Activated T-cell treated with anti-CD3 and anti-CD28 coated beads for 24 hours (primary cell): ENCODE measurements around the gene ACAD8.

Source experiments
- DNase-seq: peaks from one replicate; pipeline ENCODE4 v3.0.0-alpha.2; 2020; ENCODE audit warnings: low read depth

Gene ACAD8

DNA sequence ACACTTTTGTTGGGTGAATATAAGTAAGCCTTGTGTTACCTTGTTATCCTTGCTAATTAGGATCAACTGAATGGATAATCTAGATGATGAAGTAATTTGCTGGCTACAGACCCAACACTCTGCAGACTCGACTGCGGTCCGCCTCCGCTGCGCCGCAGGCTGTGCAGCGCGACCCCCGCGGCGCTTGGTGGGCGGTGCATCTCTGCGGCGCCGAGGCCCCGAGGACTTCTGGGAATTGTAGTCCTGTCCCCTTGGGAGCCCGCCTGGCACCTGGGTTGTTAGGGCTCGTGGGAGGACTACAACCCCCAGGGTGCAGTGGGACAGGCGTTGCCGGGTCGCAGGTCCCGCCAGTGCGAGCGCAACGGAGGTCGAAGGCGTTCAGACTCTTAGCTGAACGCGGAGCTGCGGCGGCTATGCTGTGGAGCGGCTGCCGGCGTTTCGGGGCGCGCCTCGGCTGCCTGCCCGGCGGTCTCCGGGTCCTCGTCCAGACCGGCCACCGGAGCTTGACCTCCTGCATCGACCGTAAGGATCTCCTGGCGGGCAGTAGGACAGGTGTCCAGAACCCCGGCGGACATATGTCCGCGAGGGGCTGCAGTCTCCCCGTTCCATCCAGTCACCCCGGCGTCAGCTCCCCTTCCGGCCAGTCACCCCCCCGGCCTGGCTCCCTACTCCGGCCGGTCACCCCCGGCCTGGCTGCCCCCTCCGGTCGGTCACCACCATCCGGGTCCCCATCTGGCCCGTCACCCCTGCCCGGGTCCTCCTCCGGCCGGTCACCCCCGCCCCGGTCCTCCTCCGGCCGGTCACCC is at the start of gene ACAD8, which contains the start of gene THYN1:
TSS of gene ACAD8 (plus strand) at position 381 of the 806 bp plus-strand sequence. CDS start at position 414, 33 bp downstream.
TSS of gene THYN1 (minus strand) at position 165 of the 806 bp plus-strand sequence. CDS start 470 bp downstream, outside the sequence.
- DNase-seq = peak; percentile 93

DNA sequence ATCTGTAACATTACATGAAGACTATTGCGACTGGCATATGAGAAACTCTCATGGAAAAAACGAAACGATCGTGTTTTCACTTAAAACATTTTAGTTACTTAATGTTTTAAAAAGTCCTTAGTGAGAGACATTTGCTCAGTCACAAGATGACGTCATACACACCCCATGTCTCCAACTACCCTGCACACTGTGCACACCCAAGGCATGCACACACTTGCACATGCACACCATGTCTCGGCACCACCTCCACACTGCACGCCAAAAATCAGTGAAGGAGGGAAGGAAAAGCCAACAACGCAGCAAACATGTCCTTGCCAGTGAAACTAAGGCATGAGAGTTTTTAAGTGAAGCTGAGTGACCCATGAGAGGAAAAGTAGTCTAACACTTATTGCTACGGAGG is 47.6 kb upstream of the ACAD8 start:
- DNase-seq = no peak

DNA sequence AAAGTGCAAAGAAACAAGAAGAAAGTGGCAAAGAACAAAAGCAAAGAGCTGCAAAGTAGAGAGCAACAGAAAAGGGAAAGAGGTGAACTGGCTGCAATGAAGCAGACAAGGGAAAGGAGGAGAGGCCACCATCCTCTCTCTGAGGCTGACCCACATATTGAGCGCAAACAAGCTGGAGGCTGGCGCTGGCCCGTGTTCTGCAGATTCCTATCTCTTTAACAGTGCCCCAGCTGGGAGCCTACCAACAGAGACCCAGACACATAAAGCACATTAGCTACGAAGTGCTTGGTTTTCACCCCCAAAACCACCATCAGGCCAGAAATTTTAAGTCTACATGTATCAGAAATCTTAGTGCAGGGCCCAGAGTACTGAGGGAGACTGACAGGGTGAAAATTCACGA is 47.2 kb upstream of the ACAD8 start:
- no peak for DNase-seq

DNA sequence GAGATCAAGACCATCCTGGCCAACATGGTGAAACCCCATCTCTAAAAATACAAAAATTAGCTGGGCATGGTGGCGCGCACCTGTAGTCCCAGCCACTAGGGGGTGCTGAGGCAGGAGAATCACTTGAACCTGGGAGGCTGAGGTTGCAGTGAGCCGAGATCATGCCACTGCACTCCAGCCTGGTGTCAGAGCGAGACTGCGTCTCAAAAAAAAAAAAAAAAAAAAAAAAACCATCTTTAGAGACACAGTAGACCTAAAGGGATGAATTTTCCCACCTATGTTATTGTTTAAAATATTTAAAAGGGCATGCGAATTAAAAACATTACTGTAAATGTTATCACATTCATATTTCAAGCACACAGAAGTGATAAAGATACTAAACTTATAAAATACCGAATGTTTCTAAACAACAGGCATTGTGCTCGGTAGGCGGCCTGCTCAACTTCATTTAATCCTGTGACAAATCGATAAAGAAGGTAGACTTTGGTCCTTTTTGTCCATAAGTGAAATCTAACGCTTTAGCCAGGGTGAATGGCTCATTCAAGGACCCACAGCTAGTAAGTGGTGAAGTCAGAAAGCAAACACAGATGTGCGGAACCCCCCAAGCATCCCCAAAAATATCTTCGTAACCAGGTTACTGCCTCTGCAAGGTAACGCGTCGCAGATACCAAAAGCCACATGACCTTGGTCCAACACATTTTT is 45.7 kb upstream of the ACAD8 start:
- peak; percentile 50 for DNase-seq

DNA sequence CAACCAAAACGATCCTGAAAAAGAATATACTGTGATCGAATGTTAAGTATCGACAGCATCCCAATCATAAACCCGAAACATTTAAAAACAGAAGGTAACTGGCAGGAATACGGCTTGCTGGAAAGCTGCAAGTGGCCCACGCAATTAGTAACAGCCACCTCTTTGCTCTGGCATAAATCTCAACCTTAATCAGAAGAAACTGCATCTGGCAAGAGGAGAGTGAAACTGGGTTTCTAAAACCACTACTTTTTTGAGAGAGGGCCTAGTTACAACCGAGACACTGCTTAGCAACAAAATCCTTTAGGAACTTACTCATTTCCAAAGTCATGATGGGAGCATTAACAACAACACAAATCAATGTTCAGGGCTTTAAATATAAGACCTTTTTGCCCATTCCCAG is 37.5 kb upstream of the ACAD8 start:
- no peak for DNase-seq

DNA sequence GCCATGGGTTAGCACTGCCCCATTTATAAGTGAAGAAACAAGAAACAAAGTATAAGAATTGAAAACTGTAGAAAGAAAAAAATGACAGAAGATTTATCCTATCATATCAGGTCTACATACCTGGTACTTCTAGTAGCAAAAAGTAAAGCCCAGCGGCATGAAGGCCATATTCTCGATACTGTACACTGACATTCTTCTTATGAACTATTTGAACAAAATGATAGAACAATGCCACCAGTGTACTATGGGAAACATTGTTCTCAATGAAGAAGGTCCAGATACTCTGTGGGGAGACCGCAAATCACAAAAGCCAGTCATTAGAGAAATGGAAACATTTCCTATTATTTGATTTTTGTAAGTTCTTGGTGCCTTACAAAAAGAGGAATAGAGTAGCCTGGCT is 36.6 kb upstream of the ACAD8 start:
- no peak for DNase-seq

DNA sequence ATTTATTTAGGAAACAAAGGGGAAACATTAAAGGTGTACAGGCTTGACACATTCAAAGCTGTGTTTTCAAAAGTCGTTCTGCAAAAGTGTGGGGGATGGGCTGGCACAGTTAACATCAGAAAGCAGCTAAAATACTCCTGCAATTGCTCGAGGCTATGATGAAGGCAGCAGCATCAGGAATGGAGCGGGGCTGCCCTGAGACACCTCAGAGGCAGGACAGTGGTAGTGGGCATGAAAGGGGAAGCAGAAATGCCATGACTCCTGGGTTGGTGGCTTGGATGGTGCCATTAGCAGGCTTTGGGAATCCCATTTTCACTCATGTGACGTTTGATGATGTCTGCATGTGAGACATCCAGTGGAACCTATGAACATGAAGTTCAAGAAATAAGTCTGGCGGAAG is 30.2 kb upstream of the ACAD8 start:
- no peak for DNase-seq

DNA sequence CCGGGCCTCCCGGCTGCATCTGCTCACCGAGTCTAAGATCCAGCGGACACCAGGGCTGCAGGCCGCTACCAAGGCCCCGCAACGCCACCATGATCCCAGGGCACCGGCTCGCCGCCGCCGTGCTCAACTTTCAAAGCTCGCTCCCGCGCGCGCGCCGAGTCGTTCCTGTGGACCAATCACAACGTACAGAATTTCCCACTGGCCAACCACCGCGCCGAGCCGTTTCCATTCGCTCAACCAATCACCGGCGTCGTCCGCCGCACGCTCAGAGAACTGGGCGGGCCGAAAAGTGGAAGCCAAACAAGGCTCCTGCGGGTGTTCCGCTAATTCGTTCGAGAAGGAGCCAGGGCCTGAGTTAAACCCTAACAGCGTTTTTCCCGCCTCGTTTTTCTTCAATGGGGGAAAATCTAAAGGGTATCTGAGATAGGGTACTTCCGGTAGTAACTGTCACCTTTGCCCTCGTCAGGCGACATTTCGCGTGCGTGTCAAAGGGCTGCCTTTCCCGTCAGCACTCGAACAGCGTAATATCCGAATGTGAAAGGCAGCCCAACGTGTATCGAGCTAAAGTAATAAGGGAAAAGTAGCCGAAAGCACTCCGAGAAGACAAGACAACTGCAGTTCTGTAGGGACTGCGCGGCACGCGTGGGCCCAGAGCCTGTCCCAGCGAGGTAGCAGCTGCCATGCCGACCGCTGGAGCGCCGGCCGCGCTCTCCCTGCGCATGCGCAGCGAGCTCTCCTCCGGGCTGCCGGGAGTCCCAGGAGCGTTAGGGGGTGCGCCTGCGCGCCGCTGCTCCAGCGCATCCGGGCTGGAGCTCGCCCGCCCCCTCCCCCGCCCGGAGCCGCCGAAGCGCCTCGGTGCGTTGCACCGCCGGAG is 29.3 kb upstream of the ACAD8 start, which contains the start of the genes NCAPD3 and VPS26B:
TSS of gene NCAPD3 (minus strand) at position 132 of the 874 bp plus-strand sequence. CDS start at position 91, 41 bp downstream.
TSS of gene VPS26B (plus strand) at position 836 of the 874 bp plus-strand sequence. CDS start 452 bp downstream, outside the sequence.
- peak; percentile 95 for DNase-seq

DNA sequence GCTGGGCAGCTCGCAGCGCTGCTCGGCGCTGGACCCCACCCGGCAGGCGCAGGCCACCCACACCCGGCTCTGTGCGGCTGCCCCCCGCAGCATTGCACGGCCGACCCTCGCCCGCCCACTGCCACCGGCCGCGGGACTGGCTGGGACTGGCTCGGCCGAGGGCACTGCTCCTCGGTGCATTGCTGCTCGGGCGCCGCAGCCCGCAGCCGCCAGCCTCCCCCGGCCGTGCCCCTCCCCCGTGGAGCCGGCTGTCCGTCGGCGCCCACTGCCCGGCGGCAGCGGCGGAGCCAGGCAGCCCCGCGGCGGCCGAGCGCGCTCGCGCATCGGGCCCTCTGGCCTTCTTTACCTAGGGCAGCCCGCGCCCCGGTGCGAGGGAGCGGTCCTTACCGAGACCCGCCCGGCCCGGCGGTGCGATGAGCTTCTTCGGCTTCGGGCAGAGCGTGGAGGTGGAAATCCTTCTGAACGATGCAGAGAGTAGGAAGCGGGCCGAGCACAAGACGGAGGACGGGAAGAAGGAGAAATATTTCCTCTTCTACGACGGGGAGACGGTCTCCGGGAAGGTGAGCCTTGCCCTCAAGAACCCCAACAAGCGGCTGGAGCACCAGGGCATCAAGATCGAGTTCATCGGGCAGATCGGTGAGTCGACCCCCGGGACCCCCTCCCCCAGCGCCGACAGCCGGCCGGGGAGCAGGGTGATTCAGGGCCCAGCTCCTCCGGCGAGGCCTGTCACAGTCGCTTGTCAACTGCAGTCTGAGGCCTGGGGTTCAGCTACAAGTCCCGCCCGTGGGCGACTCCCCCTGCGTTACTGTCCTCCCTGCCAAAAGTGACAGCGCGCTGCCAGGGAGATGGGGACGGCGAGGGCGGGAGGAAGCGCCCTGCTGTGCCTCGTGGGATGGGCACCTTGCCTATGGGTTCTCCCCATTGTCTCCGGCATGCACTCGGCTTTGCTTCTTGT is 28.4 kb upstream of the ACAD8 start:
- peak; percentile 50 for DNase-seq

DNA sequence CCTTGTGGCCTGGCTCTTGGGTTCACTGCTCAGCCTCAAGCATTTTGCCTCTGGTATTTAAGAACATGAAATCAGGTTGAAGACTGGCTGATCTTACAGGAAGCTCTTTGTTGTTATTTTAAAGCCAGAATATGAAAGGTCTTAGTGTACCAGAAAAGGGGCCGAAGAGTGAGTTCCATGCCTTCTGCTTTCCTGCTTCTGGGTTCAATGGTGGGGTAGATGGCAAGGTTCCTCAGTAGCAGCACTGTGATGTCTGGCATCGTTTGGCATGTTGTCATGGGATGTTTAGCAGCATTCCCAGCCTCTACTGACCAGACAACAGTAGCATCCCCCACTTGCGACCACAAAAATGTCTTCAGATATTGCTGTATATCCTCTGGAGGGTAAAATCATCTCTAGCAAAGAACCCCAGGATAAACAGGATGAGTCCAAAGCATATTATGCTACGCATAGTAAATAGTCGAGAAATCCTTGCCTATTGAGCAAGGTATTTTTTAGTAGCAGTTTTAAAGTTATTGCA is 26.5 kb upstream of the ACAD8 start:
- DNase-seq = no peak

DNA sequence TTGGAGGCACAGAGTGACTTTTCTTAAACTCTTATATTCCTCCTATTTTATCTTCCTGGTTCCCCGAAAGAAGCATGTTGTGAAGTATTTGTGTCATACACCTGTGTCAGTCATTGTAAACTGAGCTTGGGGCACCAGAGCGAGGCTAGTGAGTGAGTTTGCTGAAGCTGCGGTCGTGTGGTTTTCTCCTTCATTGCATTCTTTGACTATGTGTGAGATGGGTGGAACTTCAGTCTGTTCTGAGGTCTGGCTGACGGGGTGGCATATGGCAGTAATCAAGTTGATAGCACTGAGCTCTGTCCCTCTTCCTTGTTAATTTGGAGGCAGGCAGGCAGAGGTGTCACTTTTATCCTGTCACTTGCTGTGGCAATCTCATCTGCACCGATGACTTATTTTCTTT is 24.7 kb upstream of the ACAD8 start:
- DNase-seq = no peak

DNA sequence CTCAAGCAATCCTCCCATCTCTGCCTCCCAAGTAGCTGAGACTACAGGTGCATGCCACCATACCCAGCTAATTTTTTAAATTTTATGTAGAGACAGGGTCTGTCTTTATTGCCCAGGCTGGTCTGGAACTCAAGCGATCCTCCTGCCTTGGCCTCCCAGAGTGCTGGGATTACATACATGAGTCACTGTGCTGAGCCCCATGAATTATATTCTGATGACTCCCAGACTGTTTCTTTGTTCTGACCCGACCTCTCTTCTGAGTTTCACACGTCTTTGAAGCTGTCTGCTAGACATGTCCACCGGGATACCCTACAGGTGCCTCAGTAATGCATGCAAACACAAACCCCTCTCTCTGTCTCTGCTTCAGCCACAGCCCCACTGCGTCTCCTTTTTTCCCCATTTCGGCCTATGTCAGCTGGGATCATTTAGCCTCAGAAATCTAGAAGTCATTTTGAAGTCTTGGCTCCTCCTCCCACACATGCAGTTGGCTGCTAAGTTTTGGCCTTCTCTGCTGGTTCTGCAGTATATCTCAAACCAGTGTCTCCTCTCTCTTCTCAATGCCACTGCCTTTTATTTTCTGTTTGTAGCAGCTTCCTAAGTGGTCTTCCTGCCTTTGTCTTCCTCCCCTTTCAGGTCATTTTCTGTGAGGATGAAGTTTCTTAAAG is 24.1 kb upstream of the ACAD8 start:
- no peak for DNase-seq

DNA sequence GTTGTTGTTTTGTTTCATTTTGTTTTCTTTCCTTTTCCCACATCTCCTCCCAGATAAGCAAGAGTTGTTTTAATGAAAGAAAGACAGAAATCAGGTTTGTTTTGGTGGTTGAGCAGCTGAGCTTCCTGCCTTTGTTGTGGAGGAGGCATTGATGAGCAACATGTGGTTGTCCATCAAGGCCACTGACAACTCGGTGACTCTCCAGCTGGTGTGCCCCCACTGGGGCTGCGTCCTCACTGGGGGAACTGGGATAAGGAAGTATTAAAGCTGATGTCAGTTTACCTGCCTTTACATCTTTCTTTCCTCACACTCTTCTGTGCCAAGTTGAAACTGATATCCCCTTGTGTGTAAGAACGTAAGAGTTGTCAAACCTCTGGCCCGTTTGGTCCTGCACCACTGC is 23.0 kb upstream of the ACAD8 start:
- DNase-seq = no peak

DNA sequence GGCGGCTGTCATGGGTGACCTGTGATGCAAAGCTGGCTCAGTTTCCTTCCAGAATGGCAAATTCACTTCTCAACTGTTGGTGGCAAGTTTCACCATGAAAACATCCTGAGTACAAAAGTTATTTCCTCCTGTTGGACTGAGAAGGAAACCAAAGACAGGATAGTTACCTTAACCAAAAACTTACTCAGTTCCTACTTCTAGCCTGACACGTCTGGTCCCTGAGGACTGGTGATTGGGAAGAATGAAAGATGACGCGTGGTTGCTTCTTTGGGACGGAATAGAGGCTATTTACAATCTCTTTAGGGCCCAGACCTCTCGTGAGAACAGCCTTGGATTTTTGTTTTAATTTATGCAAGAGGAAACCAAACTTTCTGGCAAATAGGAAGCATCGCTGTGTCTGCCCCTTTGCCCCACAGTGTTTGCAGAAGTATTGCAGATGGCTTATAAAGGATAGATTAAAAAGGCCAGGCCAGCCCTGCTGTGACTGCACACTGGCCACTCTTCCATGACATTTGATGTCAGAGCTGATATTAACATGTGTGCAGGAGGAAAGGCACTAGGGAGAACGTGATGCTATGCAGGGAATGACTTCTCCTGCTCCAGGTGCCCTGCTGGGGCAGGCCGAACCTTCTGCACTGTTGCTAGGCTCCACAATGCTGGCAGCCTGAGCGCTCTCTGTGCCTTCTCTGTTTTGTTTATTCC is 21.3 kb upstream of the ACAD8 start:
- no peak for DNase-seq

DNA sequence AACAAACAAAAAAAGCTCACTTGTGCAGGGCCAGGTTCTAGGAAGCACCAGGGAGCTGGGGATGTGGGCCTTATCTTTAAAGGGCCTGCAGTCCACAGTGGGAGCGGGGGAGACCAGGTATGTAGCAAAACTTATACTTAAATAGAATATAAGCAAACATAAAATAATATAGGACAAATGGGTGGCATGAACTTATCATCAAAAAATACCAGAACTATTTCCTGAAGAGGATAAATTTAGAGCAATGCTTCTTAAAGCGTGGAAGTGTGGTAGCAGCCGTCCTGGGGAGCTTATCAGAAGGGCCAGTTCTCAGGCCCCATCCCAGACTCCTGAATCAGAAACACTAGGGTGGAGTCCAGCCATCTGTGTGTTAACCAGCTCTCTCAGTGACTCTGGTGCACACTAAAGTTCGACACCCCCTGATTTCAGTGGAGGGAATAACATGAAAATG is 19.6 kb upstream of the ACAD8 start:
- DNase-seq = no peak

DNA sequence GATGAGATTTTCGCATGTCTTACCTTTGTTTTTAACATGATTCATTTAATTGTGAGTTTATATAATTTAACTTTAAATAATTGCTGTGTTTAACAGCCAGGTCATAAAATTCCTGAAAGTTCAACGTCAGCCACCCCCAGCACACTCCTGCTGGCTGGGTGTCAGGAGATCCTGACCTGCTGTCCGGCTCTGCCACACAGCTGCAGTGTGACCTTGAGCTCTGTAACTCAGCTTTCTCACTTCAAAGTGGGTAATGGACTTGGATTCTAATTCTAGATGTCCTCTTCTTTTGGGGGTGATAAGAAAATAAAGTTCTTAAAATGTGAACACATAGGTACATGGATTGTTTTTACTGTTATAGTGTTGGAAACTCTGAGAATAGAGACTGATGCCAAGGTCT is 18.0 kb upstream of the ACAD8 start:
- DNase-seq = no peak

DNA sequence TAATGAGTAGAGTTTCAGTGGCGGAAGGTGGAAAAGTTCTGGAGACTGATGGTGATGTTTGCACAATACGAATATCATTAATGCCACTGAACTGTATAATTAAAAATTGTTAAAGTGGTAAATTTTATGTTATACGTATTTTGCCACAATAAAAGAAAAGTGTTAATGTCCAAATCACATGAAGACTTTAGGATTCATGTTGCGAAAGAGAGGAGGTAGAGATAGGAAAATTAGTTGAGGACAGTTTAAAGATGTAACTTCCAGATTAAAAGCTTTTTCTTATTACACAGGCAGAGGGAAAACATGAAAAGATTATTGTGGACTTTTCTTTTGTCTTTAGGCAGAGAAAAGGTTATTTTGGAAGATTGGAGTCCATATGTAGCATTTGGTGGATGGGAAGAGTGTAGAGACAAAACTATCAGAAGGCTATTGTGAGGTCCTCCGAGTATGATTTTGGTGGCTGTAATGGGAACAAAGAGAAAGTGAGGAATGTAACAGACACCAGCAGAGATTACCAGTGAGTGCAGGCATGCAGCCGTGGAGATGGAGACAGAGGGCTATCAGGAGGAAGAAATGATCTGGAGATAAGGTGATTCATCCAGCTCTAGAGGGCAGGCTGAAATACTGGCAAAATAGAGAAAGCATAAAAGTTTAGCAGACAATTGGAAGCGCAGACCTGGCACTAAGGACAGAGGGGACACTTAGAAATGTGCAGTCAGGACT is 16.4 kb upstream of the ACAD8 start:
- DNase-seq = no peak

DNA sequence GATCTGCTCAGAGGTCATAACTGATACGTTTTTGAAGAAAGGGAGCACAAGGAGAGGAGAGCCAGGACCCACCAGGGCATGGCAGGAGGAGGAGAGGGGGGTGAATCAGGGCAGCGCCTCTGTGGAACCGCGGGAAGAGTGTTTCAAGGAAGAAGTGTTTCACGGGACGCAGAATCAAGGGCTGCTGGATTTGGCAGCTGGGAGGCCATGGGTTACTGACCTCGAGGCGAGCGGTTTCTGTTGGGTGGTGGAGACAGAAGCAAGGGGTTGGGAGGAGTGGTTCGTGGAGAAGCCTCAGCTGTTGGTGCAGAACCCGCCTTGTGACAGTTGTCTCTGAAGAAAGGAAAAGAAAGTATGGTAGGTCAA is 15.8 kb upstream of the ACAD8 start:
- no peak for DNase-seq

DNA sequence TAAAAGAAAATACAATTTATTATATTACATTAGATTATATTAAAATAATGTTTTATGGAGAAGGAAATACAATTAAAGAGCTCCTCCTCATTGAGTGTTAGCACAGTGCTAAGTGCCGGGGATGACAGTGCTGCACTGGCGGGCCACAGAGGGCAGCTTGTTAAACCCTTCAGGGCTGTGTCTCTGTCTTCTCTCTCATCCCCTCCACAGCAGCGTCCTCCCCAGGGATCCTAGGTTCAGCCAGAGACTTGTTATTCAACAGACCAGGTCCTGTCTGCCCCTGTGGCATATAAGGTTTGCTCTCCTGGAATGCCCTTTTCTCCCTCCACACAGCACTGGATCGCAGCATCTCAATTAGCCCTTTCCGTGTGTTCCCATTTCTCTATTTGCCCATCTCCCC is 14.4 kb upstream of the ACAD8 start:
- DNase-seq = no peak
